Caki2 (cell line): ENCODE measurements around the gene CERS3. TPM values are rescaled to one million over a fixed set of nuclear protein-coding genes. Genes with fewer than 3 reads are reported as not detected.

Source experiments
- DNase-seq: peaks from one replicate; pipeline ENCODE4 v3.0.0-alpha.2; 2015; ENCODE audit warnings: low read depth
- in situ Hi-C: cut with HindIII; loops from 2 replicates; pipeline ENCODE4 v1.10.0; 2016; ENCODE audit warnings: low sequenced_read_pairs, low pct_unique_long_range_greater_than_20kb, mixed read lengths
- total RNA-seq: library from RNA; depleted of rRNA; stranded (reverse); fragments of >200 nt; shearing (Covaris generic); gene quantifications from 2 replicates; pipeline ENCODE4 v1.2.3, GENCODE V29; 2014; ENCODE audit warnings: low replicate concordance

CERS3 gene
- total RNA-seq, 1 experiment from 2014 or later, result not detected

- DNase-seq, result no peak
- in situ Hi-C loops, result no loop called here
Measured at GRCh38 chr15:100433304-100433703, 95.4 kb downstream of the CERS3 start.

- no peak for DNase-seq
- in situ Hi-C loops, result no loop called here
Measured at GRCh38 chr15:100430411-100430810, 98.3 kb downstream of the CERS3 start.

DNA sequence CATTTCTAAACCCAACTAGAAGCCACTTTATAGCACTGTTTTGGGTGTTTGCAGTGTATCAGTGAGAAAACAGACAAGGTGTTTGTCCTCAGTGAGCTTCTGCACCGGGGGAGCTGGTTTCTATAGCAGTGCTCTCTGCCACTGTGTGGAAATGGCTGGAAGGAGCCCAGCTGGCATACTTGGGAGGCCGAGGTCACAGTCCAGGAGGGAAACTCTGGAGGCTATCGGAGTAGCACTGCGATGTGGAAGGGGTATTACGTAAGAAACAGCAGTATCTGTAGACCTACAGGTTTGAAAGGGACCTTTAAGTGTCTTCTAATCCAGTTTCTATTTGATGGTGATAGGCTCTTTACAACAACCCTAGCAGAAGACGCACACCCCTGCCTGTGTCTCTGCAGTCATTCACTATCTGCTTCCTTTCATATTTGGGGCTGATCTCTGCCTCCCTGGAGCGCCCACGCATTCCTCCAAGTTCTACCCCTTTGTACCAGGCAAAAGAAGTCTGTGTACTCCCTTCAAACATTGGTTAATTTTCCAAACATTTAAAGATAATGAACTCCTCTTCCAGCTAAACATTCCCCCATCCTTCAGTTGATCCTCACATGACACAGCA is 99.5 kb downstream of the CERS3 start:
- in situ Hi-C loops, result no loop called here
- DNase-seq, result no peak

- in situ Hi-C loops, result no loop called here
- no peak for DNase-seq
Measured at GRCh38 chr15:100426937-100427336, 101.8 kb downstream of the CERS3 start.

GRCh38 chr15:100405179-100405578 is 123.6 kb downstream of the CERS3 start:
- no peak for DNase-seq
- in situ Hi-C loops, result no loop called here

DNA sequence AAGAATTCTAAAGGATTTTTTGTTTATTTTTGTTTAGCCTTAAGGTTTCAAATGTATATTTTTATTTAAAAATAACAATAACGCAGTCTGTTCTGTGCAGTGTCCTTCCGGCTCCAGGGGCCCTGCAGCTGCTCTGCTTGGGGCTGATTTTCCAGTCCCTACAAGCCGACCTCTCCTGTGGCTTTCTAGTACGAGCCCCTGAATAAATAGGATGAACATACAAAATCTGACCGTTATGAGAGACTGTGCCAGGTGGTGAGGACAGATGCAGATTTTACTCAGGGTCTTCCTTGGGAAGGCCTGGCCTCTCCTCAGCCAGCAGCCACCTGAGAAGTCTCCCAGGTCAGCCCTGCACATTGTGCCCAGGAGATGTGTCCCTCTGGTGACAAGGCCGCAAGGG is 127.8 kb downstream of the CERS3 start:
- in situ Hi-C loops, result no loop called here
- no peak for DNase-seq

- in situ Hi-C loops, result no loop called here
- no peak for DNase-seq
Measured at GRCh38 chr15:100394736-100395440, 133.9 kb downstream of the CERS3 start.

DNA sequence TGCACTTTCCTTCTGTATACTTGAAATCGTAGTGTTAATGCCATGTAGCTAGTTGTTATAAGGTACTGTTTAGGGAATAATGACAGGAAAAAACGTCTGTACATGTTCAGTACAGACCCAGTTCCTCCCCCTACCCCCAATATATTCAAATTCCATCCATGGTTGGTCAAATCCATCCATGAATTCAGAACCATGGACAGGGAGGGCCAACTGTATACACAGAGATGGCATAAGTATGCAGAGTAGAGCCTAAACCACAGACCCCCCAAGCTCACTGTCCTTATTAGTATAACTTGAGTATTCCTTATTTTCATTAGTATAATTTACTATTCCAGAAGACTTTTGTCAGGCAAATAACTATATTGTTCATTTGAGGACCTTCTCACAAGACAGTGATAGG is 135.7 kb downstream of the CERS3 start:
- in situ Hi-C loops, result no loop called here
- no peak for DNase-seq

DNA sequence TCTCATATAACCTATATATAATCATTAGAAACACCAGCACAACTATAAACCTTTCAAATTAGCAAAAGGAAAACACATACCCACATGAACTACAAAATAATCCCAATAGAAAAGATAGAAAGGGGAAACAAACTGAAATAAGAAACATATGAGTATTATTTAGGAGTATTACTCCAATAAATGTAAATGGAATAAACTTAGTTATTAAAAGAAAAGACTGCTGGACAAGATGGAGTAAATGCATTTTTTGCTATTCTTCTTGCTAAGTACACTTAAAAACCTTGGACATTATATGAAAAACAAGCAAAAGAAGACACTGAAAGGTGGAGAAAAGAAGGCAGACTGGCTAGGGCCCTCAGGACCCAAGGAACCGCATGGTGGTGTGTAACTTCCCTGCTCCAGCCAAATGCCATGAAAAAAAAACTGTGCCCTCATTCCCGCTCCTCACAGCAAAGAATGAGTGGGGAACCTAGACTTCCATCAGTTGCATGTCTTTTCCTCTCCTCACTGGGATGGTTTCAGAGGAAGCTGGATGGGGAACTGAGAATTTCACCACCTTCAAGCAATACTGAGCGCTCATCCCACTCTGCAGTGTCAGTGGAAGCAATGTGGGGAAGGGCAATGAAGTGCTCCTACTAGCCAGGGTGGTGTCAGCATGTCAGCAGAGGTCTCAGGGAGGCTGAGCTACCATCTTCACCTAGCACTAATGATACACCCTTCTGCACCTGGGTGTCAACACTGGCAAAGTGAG is 143.3 kb downstream of the CERS3 start:
- no peak for DNase-seq
- in situ Hi-C loops, result no loop called here

GRCh38 chr15:100384108-100384410 is 144.7 kb downstream of the CERS3 start:
- in situ Hi-C loops, result no loop called here
- DNase-seq, result no peak

DNA sequence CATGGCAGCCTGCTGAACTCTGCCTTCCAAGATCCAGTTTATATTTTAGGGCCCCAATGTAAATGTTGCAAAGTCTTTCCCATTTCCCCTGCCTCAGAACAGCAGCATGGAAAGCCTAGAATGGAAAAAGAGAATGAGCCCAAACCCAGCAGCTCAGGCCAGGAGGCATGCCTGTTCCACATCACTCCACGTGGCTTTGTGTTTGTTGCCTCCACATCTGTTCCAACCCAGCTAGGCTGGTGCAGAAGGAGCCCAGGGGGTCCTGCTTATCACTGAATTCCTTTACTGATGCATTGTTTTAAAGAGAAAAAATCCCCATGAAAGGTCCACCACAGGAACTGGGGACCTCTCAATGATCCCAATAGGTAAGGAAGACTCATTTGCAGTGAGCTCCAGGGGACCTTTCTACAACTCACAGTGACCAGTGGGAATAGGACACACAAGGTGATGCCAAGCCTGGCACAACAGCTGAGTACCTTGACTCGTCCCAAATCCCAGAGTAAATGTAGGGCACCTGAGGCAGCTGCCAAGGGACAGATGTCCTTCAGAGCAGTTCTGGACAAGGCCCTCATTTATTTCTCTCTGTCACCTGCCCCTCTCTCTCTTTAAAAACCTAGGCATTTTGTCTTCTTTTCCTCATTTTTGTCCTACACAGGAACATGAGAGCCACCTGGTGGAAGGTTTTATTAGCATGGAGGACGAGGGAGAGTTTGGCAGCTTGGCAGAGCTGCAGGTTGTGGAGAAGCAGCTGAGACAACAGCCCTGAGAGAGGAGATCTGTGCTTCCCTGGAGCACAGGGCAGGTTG is 145.2 kb downstream of the CERS3 start:
- in situ Hi-C loops, result no loop called here
- peak; percentile 16 for DNase-seq

GRCh38 chr15:100373942-100374341 is 154.8 kb downstream of the CERS3 start:
- in situ Hi-C loops, result no loop called here
- DNase-seq, result no peak

GRCh38 chr15:100373120-100373896 is 155.4 kb downstream of the CERS3 start:
- no peak for DNase-seq
- in situ Hi-C loops, result no loop called here

GRCh38 chr15:100372739-100373119 is 156.0 kb downstream of the CERS3 start:
- no peak for DNase-seq
- in situ Hi-C loops, result no loop called here

GRCh38 chr15:100355342-100355741 is 173.4 kb downstream of the CERS3 start:
- no peak for DNase-seq
- in situ Hi-C loops, result no loop called here

- in situ Hi-C loops, result no loop called here
- DNase-seq, result no peak
Measured at GRCh38 chr15:100353449-100353848, 175.3 kb downstream of the CERS3 start.

- in situ Hi-C loops, result no loop called here
- no peak for DNase-seq
Measured at GRCh38 chr15:100350434-100351226, 178.1 kb downstream of the CERS3 start.
